ENCODE data around the gene SMIM24. TPM values are rescaled to one million over a fixed set of nuclear protein-coding genes. Genes with fewer than 3 reads are reported as not detected.
"Not testable (repeated sequence)": the region's sequence is repeated elsewhere in the genome, so short reads cannot be mapped to it uniquely, and the experiment has no call there.

SMIM24 gene
- total RNA-seq, 1 experiment from 2014 or later: not detected

GRCh38 chr19:3441089-3441985 lies 39.0 kb downstream of the SMIM24 start:
- no peak for DNase-seq (ENCODE audit: extremely low read depth, low read depth)

DNA sequence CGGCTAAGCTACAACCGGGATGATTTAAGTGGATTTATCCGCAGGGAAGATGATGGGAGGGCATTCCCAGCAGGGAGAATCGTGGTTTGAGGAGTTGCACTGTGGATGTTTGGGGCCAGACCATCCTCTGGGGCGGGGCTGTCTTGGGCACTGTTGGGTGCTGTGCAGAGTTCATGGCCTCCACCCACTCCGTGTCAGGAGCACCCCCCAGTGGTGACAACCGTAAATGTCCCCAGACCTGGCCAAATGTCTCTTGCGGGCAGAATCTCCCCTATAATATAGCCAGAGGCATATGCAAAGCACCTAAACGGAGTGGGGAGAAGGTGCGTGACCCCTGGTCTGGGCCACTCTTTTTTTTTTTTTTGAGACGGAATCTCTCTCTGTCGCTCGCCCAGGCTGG lies 40.2 kb downstream of the SMIM24 start:
- DNase-seq (ENCODE audit: extremely low read depth, low read depth): peak; percentile 42

DNA sequence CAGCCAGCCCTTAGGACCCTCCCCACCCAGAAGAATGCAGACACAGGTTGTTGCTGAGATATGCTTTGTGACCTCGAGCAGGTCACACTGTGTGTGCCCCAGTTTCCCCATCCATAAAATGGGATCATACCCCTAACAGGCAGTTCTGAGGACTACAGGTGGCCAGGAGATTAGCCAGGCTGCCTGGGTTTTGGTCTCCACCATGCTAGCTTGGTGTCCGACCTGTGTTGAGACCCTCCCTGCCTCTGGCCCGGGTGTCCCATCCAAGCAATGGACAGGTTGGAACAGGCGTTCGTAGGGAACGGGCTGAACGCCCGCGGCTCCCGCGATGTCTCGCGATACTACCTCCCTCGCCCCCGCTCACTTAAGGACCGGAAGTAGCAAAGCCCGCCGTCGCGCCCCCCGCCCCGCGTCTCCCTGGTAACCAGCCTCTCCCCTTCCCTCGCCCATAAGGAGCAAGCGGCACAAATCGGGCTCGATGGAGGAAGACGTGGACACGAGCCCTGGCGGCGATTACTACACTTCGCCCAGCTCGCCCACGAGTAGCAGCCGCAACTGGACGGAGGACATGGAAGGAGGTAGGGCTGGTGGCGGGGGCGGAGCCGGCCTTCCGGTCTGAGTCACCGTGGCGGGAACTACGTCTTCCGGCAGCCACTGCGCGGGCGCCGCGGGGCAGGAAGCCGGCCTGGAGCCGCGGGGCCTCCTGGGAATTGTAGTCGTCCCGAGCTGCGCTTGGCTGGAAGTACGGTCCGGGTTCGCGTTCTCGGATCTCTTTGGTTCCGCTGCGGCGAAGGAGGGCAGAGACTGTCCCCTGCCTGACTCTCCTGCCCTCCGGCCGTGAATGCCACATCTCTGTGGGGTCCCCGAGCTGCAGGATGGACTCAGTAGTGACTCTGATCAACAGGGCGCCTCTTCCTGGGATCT lies 45.4 kb downstream of the SMIM24 start:
- peak; percentile 88 for DNase-seq (ENCODE audit: extremely low read depth, low read depth)

DNA sequence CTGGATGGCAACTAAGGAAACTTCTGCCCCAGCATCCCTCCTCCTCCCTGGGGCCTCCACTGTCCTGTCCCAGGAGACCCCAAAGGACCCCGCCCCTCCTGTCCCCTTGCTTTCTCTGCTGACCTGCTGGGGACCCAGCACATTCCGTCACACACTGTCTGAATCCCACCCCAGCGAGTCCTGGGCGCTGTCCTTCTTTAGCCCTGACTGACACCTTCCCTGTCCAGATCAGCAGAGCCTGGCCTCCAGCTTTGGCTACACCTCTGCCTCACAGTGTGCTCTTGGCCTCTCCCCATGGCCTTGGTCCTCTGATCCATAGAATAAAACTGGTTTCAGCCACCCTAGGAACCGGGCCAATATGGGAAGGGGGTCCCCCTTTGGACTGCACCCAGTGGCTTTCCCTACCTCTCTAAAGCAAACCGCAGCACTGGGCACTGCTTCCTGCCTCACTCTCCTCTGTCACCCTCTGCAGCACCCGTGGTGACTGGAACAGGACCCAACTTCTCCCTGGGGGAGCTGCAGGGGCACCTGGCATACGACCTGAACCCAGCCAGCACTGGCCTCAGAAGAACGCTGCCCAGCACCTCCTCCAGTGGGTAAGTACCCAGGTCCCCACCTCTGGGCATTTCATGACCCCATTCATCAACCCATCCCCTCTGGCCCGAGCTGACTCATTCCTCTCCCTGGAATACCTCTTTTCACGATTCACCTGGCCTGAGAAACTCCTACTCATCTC lies 46.4 kb downstream of the SMIM24 start:
- no peak for DNase-seq (ENCODE audit: extremely low read depth, low read depth)

DNA sequence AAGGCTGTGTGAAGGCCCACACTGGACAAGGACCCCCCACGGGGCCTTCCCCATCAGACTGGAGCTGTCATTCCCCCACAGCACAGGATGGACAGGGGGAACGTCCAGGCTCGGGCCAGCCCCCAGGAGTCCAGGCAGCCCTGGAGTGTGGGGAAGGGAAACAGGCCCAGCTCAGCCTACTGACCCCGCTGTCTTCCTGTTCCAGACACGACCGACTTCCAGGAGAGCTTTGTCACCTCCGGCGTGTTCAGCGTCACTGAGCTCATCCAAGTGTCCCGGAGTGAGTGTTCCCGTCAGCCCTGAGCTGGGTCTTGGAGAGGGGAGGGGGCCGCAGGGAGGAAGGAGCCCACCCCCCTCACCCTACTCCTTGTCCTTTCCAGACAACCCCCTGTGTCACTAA lies 47.0 kb downstream of the SMIM24 start:
- DNase-seq (ENCODE audit: extremely low read depth, low read depth): no peak

- no peak for DNase-seq (ENCODE audit: extremely low read depth, low read depth)
Measured at GRCh38 chr19:3431760-3432397, 48.4 kb downstream of the SMIM24 start.

- not testable (repeated sequence) for DNase-seq (ENCODE audit: extremely low read depth, low read depth)
Measured at GRCh38 chr19:3430366-3430680, 50.0 kb downstream of the SMIM24 start.

DNA sequence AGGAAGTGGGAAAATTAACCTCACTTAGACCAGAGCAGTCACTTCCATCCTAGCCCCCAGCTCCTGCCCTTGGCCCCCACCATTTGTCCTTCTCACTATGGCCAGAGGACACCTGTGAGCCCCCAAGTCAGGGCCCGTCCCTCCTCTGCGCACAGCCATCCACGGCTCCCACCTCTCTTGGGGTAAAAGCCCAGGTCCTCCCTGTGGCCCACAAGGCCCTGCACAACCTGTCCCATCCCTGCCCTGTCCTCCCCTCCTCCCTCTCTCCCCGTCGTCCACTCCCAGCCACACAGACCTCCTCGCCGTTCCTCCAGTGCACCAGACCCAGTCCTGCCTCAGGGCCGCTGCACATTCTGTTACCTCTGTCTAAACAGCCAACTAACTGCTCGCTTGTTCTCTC lies 53.9 kb downstream of the SMIM24 start:
- DNase-seq (ENCODE audit: extremely low read depth, low read depth): no peak

Small RNA genes lying within 50 kb of the gene (small RNA-seq; reads per million reads assigned to genes)
- gene RF00212: 0 reads per million in 2 experiments

Other genes starting within 250 kb of the SMIM24 start
- 10.1 and 13.6 TPM in 2 replicates for gene NFIC, start 113.9 kb downstream of the SMIM24 start, total RNA-seq (2014; rRNA removed; shearing (Covaris generic))
- gene SMIM44, start 2.9 kb upstream of the SMIM24 start, total RNA-seq (2014; rRNA removed; shearing (Covaris generic)): not detected in 2 replicates
- gene DOHH, start 20.1 kb upstream of the SMIM24 start, total RNA-seq (2014; rRNA removed; shearing (Covaris generic)): 13.0 and 13.7 TPM in 2 replicates
- gene FZR1, start 25.8 kb upstream of the SMIM24 start, total RNA-seq (2014; rRNA removed; shearing (Covaris generic)): 17.6 and 18.8 TPM in 2 replicates
- not detected in 2 replicates for gene TEKTIP1, start 58.6 kb upstream of the SMIM24 start, total RNA-seq (2014; rRNA removed; shearing (Covaris generic))
- gene MFSD12, start 77.1 kb upstream of the SMIM24 start, total RNA-seq (2014; rRNA removed; shearing (Covaris generic)): 178 and 210 TPM in 2 replicates
- 125 and 134 TPM in 2 replicates for gene HMG20B, start 92.4 kb upstream of the SMIM24 start, total RNA-seq (2014; rRNA removed; shearing (Covaris generic))
- 0.25 and 0.29 TPM in 2 replicates for gene GIPC3, start 105.0 kb upstream of the SMIM24 start, total RNA-seq (2014; rRNA removed; shearing (Covaris generic))
- 1.2 and 1.4 TPM in 2 replicates for gene TBXA2R, start 126.3 kb upstream of the SMIM24 start, total RNA-seq (2014; rRNA removed; shearing (Covaris generic))
- gene CACTIN, start 146.3 kb upstream of the SMIM24 start, total RNA-seq (2014; rRNA removed; shearing (Covaris generic)): 10.5 and 13.0 TPM in 2 replicates
- 6.2 and 6.8 TPM in 2 replicates for gene PIP5K1C, start 219.9 kb upstream of the SMIM24 start, total RNA-seq (2014; rRNA removed; shearing (Covaris generic))
- gene TJP3, start 227.9 kb upstream of the SMIM24 start, total RNA-seq (2014; rRNA removed; shearing (Covaris generic)): 0.69 and 0.98 TPM in 2 replicates